Effector CD8-positive, alpha-beta T cell (primary cell): ENCODE results near the gene LIMS2.
A peak's percentile ranks its signal among the peaks of the same experiment; 100 is the strongest.

Experiments used
- DNase-seq: peaks from one replicate; lab custom pipeline; 2025; lab: John Stamatoyannopoulos, UW

Gene LIMS2

DNA sequence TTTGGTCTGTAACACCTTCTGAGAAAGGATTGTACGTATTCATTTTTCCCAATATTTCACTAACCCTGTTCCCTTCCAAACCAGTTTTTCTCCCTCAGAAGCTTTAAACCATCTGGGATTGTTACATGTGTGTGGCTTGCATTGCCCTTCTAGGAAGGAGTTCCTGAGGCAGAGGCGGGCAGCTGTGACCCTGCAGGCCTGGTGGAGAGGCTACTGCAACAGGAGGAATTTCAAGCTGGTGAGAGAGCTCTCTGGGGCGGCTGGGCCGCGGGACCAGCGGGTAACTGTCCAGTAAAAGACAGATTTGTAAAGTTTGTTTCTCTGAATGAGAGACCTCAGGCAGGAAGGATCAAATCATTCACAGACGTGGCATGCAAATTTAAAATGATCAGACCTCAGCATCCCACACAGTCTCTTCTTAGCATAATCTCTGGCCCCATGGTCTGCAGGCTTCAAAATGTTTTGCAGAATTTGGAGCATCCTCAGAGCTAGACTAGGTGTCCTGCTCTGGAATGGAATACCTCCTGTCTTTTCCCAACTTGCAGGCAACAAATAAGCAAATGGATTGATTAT, 69.6 kb downstream of the LIMS2 start:
- DNase-seq, result no peak

GRCh38 chr2:127604986-127605385, 70.3 kb downstream of the LIMS2 start:
- no peak for DNase-seq

GRCh38 chr2:127599211-127599610, 76.1 kb downstream of the LIMS2 start:
- DNase-seq, result no peak

- no peak for DNase-seq
Observed at GRCh38 chr2:127598711-127599110, 76.6 kb downstream of the LIMS2 start.

- no peak for DNase-seq
Observed at GRCh38 chr2:127597984-127598380, 77.3 kb downstream of the LIMS2 start.

- DNase-seq, result no peak
Observed at GRCh38 chr2:127597046-127597983, 78.0 kb downstream of the LIMS2 start.

- DNase-seq, result no peak
Observed at GRCh38 chr2:127596311-127597045, 78.9 kb downstream of the LIMS2 start.

DNA sequence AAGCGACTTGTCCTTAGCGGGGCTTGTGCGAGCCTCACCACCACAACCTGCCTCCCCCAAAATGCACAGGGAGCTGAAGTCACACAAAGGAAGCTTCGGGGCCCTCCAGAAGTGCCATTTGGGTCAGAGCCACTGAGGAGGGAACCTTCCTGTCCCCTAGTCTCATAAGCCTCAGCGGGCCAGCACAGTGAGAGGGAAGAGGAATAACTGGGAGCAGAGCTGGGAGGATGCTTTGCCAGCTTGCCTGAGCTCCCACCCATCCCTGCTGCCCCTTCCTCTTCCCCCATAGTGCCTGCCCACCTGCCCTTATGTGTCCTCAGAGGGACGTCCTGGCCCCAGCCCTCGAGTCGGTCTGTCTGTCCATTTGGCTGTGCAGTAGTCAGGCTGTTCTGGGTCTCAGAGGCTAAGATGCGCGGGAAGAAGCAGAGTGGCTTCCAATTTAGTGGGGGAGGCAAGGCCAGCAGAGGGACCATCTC, 81.2 kb downstream of the LIMS2 start:
- no peak for DNase-seq

GRCh38 chr2:127593228-127594115, 81.9 kb downstream of the LIMS2 start:
- no peak for DNase-seq

GRCh38 chr2:127592761-127593227, 82.5 kb downstream of the LIMS2 start:
- no peak for DNase-seq

- DNase-seq, result peak; percentile 61
Observed at GRCh38 chr2:127591221-127591923, 84.0 kb downstream of the LIMS2 start.

DNA sequence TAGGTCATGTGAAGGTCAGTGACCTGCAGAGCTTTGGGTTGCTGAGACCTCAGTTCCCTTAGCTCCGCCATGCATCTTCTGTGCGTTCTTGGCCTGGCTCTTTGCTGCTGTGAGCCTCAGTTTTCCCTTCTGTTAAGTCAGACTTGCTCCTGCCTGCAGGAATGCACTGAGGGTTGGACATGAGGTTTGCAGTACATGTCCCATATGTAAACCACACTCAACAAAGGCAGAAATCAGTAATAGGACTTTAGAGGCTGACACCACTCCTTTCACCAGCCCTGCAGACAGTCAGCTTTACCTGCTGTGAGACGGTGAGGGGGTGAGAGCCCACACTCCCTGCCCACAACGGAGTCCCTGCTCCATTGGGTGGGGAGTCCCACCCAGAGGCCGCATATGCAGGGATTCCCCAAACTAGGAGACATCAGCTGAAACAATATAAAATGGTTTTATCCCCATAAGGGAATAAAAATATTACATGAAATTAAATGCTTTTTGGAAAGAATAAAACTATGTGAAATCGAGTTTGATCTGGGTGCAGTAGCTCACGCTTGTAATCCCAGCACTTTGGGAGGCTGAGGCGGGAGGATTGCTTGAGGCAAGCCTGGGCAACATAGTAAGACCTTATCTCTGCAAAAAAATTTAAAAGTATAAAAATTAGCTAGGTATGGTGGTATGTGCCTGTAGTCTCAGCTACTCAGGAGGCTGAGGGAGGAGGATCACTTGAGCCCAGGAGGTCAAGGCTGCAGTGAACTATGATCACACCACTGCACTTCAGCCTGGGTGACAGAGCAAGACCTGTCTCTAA, 84.7 kb downstream of the LIMS2 start:
- no peak for DNase-seq

DNA sequence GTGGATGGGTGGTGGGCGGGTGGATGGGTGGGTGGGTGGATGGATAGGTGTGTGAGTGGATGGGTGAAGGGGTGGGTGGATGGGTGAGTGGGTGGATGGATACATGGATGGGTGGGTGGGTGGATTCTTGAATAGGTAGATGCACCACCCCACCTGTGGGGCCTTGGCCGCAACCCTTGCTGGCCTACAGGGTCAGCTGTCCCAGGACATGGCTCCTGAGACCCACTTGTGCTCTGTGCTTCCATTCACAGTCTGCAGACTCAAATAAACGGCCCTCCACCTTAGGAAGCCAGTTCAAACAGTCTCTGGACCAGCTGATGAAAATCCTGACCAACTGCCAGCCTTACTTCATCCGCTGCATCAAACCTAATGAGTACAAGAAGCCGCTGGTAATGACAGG, 85.5 kb downstream of the LIMS2 start:
- DNase-seq, result no peak

GRCh38 chr2:127589358-127589757, 86.0 kb downstream of the LIMS2 start:
- DNase-seq, result no peak
